AG04450 (cell line): ENCODE results near the gene OR13J1. TPM values are rescaled to one million over a fixed set of nuclear protein-coding genes. Genes with fewer than 3 reads are reported as not detected.

Experiments used
- CTCF ChIA-PET: fragments of 300-600, 350-600 bp; formaldehyde crosslinking; extraction: SDS; loops from one replicate; lab custom pipeline; 2022; ENCODE audit warnings: antibody characterized with exemption, inconsistent platforms; lab: Charles Lee
- POLR2A ChIA-PET: fragments of 350-600 bp; formaldehyde crosslinking; extraction: SDS; loops from one replicate; lab custom pipeline; 2021; ENCODE audit warnings: antibody characterized with exemption, inconsistent platforms; lab: Yijun Ruan, JAX
- DNase-seq: peaks from one replicate; pipeline ENCODE4 v3.0.0-alpha.2; 2011; ENCODE audit warnings: low read depth, low spot score
- H3K27ac ChIP-seq: one replicate; pipeline ENCODE4 v1.5.1; 2012; ENCODE audit warnings: low read depth, low read length, control low read depth
- H3K27me3 ChIP-seq: one replicate; pipeline ENCODE4 v1.6.0; 2012; ENCODE audit warnings: low read length; ENCODE audit not compliant: control insufficient read depth, insufficient read depth
- H3K4me3 ChIP-seq: 2 replicates; pipeline ENCODE4 v1.5.1; 2011; ENCODE audit warnings: mild to moderate bottlenecking, low read depth, low read length, control low read depth
- H3K9me3 ChIP-seq: 2 replicates; pipeline ENCODE4 v1.5.1; 2012; ENCODE audit warnings: low read length; ENCODE audit not compliant: control insufficient read depth, insufficient read depth
- CTCF ChIP-seq: IDR thresholded peaks from 2 replicates; pipeline ENCODE4 v1.5.1; 2011; ENCODE audit warnings: low read depth, low read length, control low read depth, inconsistent platforms
- polyA plus RNA-seq: library from polyadenylated mRNA; depleted of rRNA; stranded (reverse); fragments of >200 nt; gene quantifications from 2 replicates; pipeline ENCODE4 v1.2.3, GENCODE V29; 2011; rRNA removed

OR13J1 gene
- polyA plus RNA-seq, 1 experiment, result not detected

- no peak for DNase-seq
- peaks cover 3% of the 10 kb centered on the region for H3K27me3 ChIP-seq
- H3K4me3 ChIP-seq, result no peak overlapping the region
- H3K27ac ChIP-seq, result no peak overlapping the region
- ChIA-PET POLR2A (no interaction called here), CTCF (interaction anchor here (1.0 to 1.9 kb wide), 4 partner anchors 33 to 132 kb away, joined by 3 to 7 read pairs (median 5); no protein-coding TSS in a partner anchor)
- H3K9me3 ChIP-seq, result no peaks in the 10 kb centered on the region
- no peak for TF ChIP-seq CTCF
Observed at GRCh38 chr9:35822926-35823325, 47.3 kb downstream of the OR13J1 start.

- peaks cover 8% of the 10 kb centered on the region for H3K27me3 ChIP-seq
- no peak for TF ChIP-seq CTCF
- POLR2A ChIA-PET, result no interaction called here
- no peaks in the 10 kb centered on the region for H3K9me3 ChIP-seq
- no peak overlapping the region for H3K4me3 ChIP-seq
- no peak for DNase-seq
- CTCF ChIA-PET, result interaction anchor here (1.2 kb wide), 1 partner anchor 30 kb away, joined by 7 read pairs; no protein-coding TSS in a partner anchor
- H3K27ac ChIP-seq, result no peak overlapping the region
Observed at GRCh38 chr9:35820076-35820475, 50.1 kb downstream of the OR13J1 start.

Other genes starting within 250 kb of the OR13J1 start
- gene SIT1, start 219.5 kb downstream of the OR13J1 start, polyA plus RNA-seq, result not detected in 2 replicates
- 173 and 306 TPM in 2 replicates for gene RMRP, start 212.4 kb downstream of the OR13J1 start, polyA plus RNA-seq
- gene CCDC107, start 212.1 kb downstream of the OR13J1 start, polyA plus RNA-seq, result 11.8 TPM in 2 replicates
- 1.1 and 1.2 TPM in 2 replicates for gene ARHGEF39, start 205.2 kb downstream of the OR13J1 start, polyA plus RNA-seq
- gene CA9, start 196.5 kb downstream of the OR13J1 start, polyA plus RNA-seq, result 1.2 and 1.3 TPM in 2 replicates
- gene TPM2, start 180.5 kb downstream of the OR13J1 start, polyA plus RNA-seq, result 1,535 and 1,633 TPM in 2 replicates
- 165 and 224 TPM in 2 replicates for gene TLN1, start 138.2 kb downstream of the OR13J1 start, polyA plus RNA-seq
- gene CREB3, start 137.7 kb downstream of the OR13J1 start, polyA plus RNA-seq, result 51.1 and 58.1 TPM in 2 replicates
- 32.9 and 34.7 TPM in 2 replicates for gene GBA2, start 121.2 kb downstream of the OR13J1 start, polyA plus RNA-seq
- 20.2 and 20.7 TPM in 2 replicates for gene RGP1, start 121.1 kb downstream of the OR13J1 start, polyA plus RNA-seq
- not detected in 2 replicates for gene MSMP, start 116.1 kb downstream of the OR13J1 start, polyA plus RNA-seq
- gene NPR2, start 78.8 kb downstream of the OR13J1 start, polyA plus RNA-seq, result 31.9 and 44.6 TPM in 2 replicates
- gene SPAG8, start 58.1 kb downstream of the OR13J1 start, polyA plus RNA-seq, result 0.56 and 0.58 TPM in 2 replicates
- 17.5 and 18.5 TPM in 2 replicates for gene HINT2, start 55.4 kb downstream of the OR13J1 start, polyA plus RNA-seq
- not detected in 2 replicates for gene FAM221B, start 41.7 kb downstream of the OR13J1 start, polyA plus RNA-seq
- 3.3 and 4.7 TPM in 2 replicates for gene TMEM8B, start 41.2 kb downstream of the OR13J1 start, polyA plus RNA-seq
- gene HRCT1, start 35.8 kb upstream of the OR13J1 start, polyA plus RNA-seq, result 2.7 and 3.0 TPM in 2 replicates
- gene SPAAR, start 39.1 kb upstream of the OR13J1 start, polyA plus RNA-seq, result 0.17 and 0.27 TPM in 2 replicates
- 0.46 and 1.1 TPM in 2 replicates for gene OR2S2, start 87.8 kb upstream of the OR13J1 start, polyA plus RNA-seq
- 103 and 112 TPM in 2 replicates for gene RECK, start 166.5 kb upstream of the OR13J1 start, polyA plus RNA-seq